Measurements from ENCODE around the gene ST8SIA4.

GRCh38 chr5:100852051-100852450 is 51.0 kb downstream of the ST8SIA4 start:
- TF ChIP-seq POLR2AphosphoS5 (IDR thresholded peaks at IDR 0.05) (no peak), CTCF (IDR thresholded peaks at IDR 0.05) (no peak)

Data from transverse colon (tissue), 4 donors.